Measurements from ENCODE around the gene BAHCC1.

The BAHCC1 gene

DNA sequence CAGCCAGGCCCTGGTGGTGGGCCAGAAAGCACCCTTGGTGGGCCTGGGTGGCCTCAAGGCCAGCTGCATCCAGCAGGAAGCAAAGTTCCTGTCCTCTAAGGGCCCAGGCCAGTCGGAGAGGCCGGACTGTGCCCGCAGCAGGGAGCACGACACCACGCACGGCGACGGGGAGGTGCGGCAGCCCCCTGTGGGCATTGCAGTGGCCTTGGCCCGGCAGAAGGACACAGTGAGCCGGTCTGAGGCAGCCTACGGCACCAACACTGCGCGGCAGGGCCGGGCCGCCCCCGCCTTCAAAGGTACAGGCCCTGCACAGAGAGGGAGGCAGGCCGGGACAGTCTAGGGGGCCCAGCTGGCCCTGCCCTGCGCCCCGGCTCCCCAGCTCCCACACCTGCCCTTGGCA lies 48.0 kb downstream of the BAHCC1 start:
- no peak overlapping the region for H3K4me3 ChIP-seq (ENCODE audit: low read depth, low read length)
- TF ChIP-seq, protein P1, sequence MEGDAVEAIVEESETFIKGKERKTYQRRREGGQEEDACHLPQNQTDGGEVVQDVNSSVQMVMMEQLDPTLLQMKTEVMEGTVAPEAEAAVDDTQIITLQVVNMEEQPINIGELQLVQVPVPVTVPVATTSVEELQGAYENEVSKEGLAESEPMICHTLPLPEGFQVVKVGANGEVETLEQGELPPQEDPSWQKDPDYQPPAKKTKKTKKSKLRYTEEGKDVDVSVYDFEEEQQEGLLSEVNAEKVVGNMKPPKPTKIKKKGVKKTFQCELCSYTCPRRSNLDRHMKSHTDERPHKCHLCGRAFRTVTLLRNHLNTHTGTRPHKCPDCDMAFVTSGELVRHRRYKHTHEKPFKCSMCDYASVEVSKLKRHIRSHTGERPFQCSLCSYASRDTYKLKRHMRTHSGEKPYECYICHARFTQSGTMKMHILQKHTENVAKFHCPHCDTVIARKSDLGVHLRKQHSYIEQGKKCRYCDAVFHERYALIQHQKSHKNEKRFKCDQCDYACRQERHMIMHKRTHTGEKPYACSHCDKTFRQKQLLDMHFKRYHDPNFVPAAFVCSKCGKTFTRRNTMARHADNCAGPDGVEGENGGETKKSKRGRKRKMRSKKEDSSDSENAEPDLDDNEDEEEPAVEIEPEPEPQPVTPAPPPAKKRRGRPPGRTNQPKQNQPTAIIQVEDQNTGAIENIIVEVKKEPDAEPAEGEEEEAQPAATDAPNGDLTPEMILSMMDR (IDR thresholded peaks at IDR 0.05; ENCODE audit: low read depth, low read length), result no peak

DNA sequence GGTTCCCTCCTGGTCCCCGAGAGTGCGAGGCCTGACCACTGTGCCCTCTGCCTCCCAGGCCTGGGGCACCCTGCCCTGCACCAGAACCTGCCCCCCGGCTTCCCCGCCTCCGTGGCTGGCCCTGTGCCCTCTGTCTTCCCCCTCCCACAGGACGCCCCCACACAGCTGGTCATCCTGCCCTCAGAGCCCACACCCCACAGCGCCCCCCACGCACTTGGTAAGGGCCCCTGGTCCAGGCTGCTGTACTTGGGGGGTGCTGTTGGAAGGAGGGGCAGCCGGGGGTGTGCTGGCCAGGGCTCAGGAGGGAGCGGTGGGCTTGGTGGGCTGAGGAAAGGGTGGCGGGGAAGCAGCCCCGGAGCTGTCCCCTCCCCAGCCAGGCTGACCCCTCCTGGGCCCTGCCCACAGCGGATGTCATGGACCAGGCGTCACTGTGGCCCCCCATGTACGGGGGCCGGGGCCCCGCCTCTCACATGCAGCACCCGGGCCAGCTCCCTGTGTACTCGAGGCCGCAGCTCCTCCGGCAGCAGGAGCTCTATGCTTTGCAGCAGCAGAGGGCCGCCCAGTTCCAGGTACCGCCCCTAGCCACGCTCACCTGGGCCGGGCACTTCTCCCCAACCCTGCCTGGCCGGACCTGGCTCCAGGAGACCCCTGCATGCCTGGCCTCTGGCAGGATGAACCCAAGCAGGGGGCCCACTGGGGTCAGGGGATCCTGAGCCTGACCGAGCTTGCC lies 49.5 kb downstream of the BAHCC1 start:
- TF ChIP-seq, protein P1 (IDR thresholded peaks at IDR 0.05; ENCODE audit: low read depth, low read length), result no peak
- no peak overlapping the region for H3K4me3 ChIP-seq (ENCODE audit: low read depth, low read length)

DNA sequence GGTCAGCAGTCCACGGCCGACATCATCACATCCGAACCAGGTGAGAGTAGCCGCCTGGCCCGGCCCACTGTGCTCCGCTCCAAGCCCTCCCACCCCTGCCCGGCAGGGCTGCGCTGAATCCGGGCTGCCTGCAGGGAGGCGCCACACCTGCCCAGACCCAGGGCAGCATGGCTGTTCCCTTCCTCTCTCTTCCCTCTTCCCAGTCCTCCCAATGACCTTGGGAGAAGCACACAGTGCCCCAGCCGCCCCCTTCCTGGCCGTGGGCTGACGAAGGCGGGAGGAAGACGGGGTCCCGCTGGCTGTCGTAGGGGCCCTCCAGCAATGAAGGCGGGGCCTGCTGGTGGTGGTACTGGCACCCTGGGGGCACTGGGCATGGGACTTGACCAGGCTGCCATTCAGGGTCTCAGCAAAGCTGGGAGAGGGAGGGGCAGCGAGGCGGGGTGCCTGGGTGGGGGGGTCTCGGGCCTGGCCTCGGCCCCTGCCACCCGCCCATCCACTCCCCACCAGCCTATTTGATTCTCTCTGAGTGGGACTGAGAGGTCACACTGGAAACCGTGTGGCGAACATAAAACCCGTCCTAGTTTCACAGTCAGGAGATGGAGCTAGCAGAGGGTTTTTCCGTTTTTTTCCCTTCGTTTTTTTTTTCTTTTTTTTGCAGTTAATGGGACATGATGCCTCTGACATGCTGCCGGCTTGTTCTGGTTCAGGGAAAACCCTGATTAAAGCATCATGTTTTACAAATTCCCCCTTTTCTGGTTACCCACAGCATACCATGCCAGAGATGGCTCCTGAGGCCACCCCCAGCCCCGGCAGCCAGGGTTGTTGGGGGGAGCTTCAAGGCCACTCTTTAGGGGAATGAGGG lies 50.6 kb downstream of the BAHCC1 start:
- H3K4me3 ChIP-seq (ENCODE audit: low read depth, low read length), result no peak overlapping the region
- TF ChIP-seq, protein P1 (IDR thresholded peaks at IDR 0.05; ENCODE audit: low read depth, low read length), result no peak

DNA sequence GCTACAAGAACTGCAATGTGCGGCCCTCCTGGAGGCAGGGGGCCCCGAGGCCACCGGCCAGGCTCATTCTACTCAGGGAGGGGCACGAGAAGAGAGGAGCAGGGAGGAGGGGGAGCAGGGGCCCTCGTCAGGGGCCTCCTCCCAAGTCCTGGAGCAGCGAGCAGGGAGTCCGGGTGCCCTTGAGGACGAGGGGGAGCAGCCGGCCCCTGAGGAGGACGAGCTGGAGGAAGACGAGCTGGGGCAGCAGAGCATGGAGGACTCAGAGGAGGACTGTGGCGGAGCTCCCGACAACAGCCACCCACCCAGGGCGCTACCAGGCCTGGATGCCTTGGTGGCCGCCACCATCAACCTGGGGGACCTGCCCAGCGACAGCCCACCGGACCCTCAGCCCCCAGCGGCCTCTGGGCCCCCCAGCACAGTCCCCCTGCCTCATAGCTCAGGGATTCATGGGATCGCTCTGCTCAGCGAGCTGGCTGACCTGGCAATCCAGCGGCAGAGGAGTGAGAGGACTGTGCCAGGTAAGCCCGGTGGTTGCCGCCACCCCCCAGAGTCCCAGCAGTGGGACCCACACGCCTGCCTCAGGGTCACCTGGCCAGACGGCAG lies 52.2 kb downstream of the BAHCC1 start:
- TF ChIP-seq, protein P1 (IDR thresholded peaks at IDR 0.05; ENCODE audit: low read depth, low read length), result no peak

DNA sequence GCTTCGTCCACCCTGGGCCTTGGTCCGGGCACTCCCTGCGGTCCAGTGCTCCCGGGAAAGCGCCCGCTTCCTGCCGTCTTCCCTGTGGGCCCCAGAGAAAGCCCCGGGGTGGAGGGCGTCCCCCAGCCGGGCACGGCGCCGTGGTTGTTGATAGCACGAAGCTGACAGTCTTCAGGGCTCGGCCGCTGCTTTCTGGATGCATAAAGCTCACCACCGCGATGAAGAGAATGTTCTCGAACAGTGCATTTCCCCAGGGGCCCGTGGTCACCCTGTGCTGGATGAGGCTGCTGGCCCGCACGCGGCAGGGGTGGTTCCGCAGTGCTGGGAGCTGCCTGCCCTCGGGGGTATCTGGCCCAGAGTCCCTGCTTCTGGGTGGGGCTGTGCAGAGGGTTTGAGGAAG lies 53.2 kb downstream of the BAHCC1 start:
- TF ChIP-seq, protein P1 (IDR thresholded peaks at IDR 0.05; ENCODE audit: low read depth, low read length), result no peak
- no peak overlapping the region for H3K4me3 ChIP-seq (ENCODE audit: low read depth, low read length)

More for the DNA sequence above, 52.2 kb downstream of the BAHCC1 start:
- H3K4me3 ChIP-seq (ENCODE audit: low read depth, low read length), result no peak overlapping the region

DNA sequence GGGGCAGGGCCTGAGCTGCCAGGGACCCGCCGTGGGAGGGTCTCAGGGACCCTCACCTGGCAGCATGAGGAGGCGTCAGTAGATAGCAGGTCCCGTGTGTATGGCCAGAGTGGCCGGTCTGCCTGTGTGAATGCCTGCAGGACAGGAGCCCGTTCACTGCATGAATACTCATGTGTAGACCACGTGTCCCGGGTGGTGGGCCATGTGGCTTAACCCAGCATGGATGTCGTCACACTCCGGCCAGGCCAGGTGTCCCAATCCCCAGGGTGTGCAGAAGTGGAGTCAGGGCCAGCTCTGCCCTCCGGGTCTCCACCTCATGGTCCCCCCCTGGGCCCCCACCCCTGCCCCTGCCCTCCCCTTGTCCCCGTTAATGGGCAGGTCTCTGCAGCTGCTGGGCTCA lies 53.7 kb downstream of the BAHCC1 start:
- H3K4me3 ChIP-seq (ENCODE audit: low read depth, low read length), result no peak overlapping the region

More for the DNA sequence above, 53.7 kb downstream of the BAHCC1 start:
- TF ChIP-seq, protein P1 (IDR thresholded peaks at IDR 0.05; ENCODE audit: low read depth, low read length), result no peak

All from WI38 (cell line).